HepG2 (cell line): Measurements from ENCODE around the gene CARHSP1. TPM values are rescaled to one million over a fixed set of nuclear protein-coding genes. Genes with fewer than 3 reads are reported as not detected.
A peak's percentile ranks its signal among the peaks of the same experiment; 100 is the strongest.

Experiments used
- ARNT2 ChIP-seq: sonication (generic); formaldehyde crosslinking; IDR thresholded peaks from 2 replicates; pipeline ENCODE4 v1.8.0; 2022; ENCODE audit warnings: mild to moderate bottlenecking, low read depth, missing genetic modification reagents, moderate library complexity
- CERS6 ChIP-seq: sonication (generic); formaldehyde crosslinking; IDR thresholded peaks from 2 replicates; pipeline ENCODE4 v1.5.0; 2020; ENCODE audit warnings: missing genetic modification reagents
- EED ChIP-seq: sonication (generic); formaldehyde crosslinking; IDR thresholded peaks from 2 replicates; pipeline ENCODE4 v1.5.0; 2020; ENCODE audit warnings: mild to moderate bottlenecking, missing genetic modification reagents
- GLI4 ChIP-seq: sonication (generic); formaldehyde crosslinking; IDR thresholded peaks from 2 replicates; pipeline ENCODE4 v1.5.1; 2020; ENCODE audit warnings: missing genetic modification reagents, mild to moderate bottlenecking, moderate library complexity, borderline replicate concordance
- MLXIP ChIP-seq: sonication (generic); formaldehyde crosslinking; IDR thresholded peaks from 2 replicates; pipeline ENCODE4 v1.9.0; 2021; ENCODE audit warnings: missing genetic modification reagents, borderline replicate concordance
- RFX3 ChIP-seq: IDR thresholded peaks from 2 replicates; pipeline ENCODE4 v1.6.1; 2016; ENCODE audit warnings: missing biosample characterization, missing genetic modification reagents
- RFXANK ChIP-seq: IDR thresholded peaks from 2 replicates; pipeline ENCODE4 v1.6.1; 2016
- SMYD3 ChIP-seq: sonication (generic); formaldehyde crosslinking; IDR thresholded peaks from 2 replicates; pipeline ENCODE4 v1.8.1; 2023; ENCODE audit warnings: mild to moderate bottlenecking, missing genetic modification reagents
- YEATS2 ChIP-seq: sonication (generic); formaldehyde crosslinking; IDR thresholded peaks from 2 replicates; pipeline ENCODE4 v1.4.0; 2020; ENCODE audit warnings: missing genetic modification reagents, borderline replicate concordance
- ZBTB3 ChIP-seq: sonication (generic); formaldehyde crosslinking; IDR thresholded peaks from 2 replicates; pipeline ENCODE4 v1.4.0; 2020; ENCODE audit warnings: low read depth, mild to moderate bottlenecking, moderate library complexity, missing genetic modification reagents, borderline replicate concordance
- ZBTB38 ChIP-seq: sonication (generic); formaldehyde crosslinking; IDR thresholded peaks from 2 replicates; pipeline ENCODE4 v1.5.1; 2020; ENCODE audit warnings: mild to moderate bottlenecking, missing genetic modification reagents
- ZNF235 ChIP-seq: sonication (generic); formaldehyde crosslinking; IDR thresholded peaks from 2 replicates; pipeline ENCODE4 v1.8.1; 2023; ENCODE audit warnings: mild to moderate bottlenecking, missing genetic modification reagents, borderline replicate concordance
- ZNF317 ChIP-seq: sonication (generic); formaldehyde crosslinking; IDR thresholded peaks from 2 replicates; pipeline ENCODE4 v1.5.0; 2020; ENCODE audit warnings: mild to moderate bottlenecking, missing genetic modification reagents
- ZNF460 ChIP-seq: sonication (generic); formaldehyde crosslinking; IDR thresholded peaks from 2 replicates; pipeline ENCODE4 v1.5.1; 2020; ENCODE audit warnings: missing genetic modification reagents, mild to moderate bottlenecking, borderline replicate concordance
- ZNF672 ChIP-seq: sonication (generic); formaldehyde crosslinking; IDR thresholded peaks from 2 replicates; pipeline ENCODE4 v1.8.1; 2022; ENCODE audit warnings: missing genetic modification reagents
- ZNF691 ChIP-seq: sonication (generic); formaldehyde crosslinking; IDR thresholded peaks from 2 replicates; pipeline ENCODE4 v1.4.0; 2020; ENCODE audit warnings: missing genetic modification reagents, low read depth, mild to moderate bottlenecking, borderline replicate concordance
- ZNF770 ChIP-seq: sonication (generic); formaldehyde crosslinking; IDR thresholded peaks from 2 replicates; pipeline ENCODE4 v1.5.0; 2020; ENCODE audit warnings: mild to moderate bottlenecking, missing genetic modification reagents
- ZNF772 ChIP-seq: sonication (generic); formaldehyde crosslinking; IDR thresholded peaks from 2 replicates; pipeline ENCODE4 v1.5.0; 2020; ENCODE audit warnings: mild to moderate bottlenecking, missing genetic modification reagents
- ZSCAN22 ChIP-seq: sonication (generic); formaldehyde crosslinking; IDR thresholded peaks from 2 replicates; pipeline ENCODE4 v1.4.0; 2020; ENCODE audit warnings: mild to moderate bottlenecking, missing genetic modification reagents
- ZUFSP ChIP-seq: sonication (generic); formaldehyde crosslinking; IDR thresholded peaks from 2 replicates; pipeline ENCODE4 v1.9.0; 2021; ENCODE audit warnings: missing genetic modification reagents, mild to moderate bottlenecking, borderline replicate concordance
- polyA plus RNA-seq, 8 experiments: library from polyadenylated mRNA; depleted of rRNA in 3 of 8; stranded (reverse) in 7 of 8; unstranded in 1 of 8; fragments of >200 nt; fragmentation: Illumina TruSeq in 4 of 8; extraction: Trizol in 4 of 8; gene quantifications; 2 replicates each; pipeline versions ENCODE4 v1.2.1 to v1.2.3, GENCODE V29; 2011 to 2016; ENCODE audit warnings: low read depth in 4 of 8, missing spikeins in 1 of 8, mixed read lengths in 1 of 8; ENCODE audit not compliant: insufficient read depth in 1 of 8
- total RNA-seq, 5 experiments: library from RNA; depleted of rRNA; stranded (reverse); fragments of >200 nt; fragmentation: Illumina TruSeq; extraction: Trizol; gene quantifications; 2 replicates each; pipeline ENCODE4 v1.2.3, GENCODE V29; 2016; ENCODE audit warnings: low read depth in 1 of 5

Gene CARHSP1
- total and polyA plus RNA-seq, 2 of the 13 experiments (the other 11 are each of a cell fraction or from before 2014, with no cell fraction given) = 173 to 345 TPM

GRCh38 chr16:8868416-8869211 is at the start of gene CARHSP1 (continued):
- TF ChIP-seq ZNF770 (CRISPR knock-in tag) (no peak), RFXANK (CRISPR knock-in tag) (no peak), ZSCAN22 (CRISPR knock-in tag) (no peak; the same call in 1 of the 2 replicates), MLXIP (CRISPR knock-in tag) (no peak), ZBTB38 (no peak), ZNF691 (no peak; the same call in 1 of the 2 replicates), ZNF460 (CRISPR knock-in tag) (no peak), ARNT2 (0 out of 2 replicates have a peak, but pooled peaks have one; percentile 42), YEATS2 (CRISPR knock-in tag) (no peak; the same call in 1 of the 2 replicates), EED (peak; percentile 80; the same call in 1 of the 2 replicates), GLI4 (CRISPR knock-in tag) (no peak), ZUFSP (CRISPR knock-in tag) (no peak), ZNF772 (CRISPR knock-in tag) (no peak; the same call in 1 of the 2 replicates), ZBTB3 (CRISPR knock-in tag) (no peak; the same call in 1 of the 2 replicates), ZNF317 (CRISPR knock-in tag) (peak; percentile 27; the same call in 1 of the 2 replicates), CERS6 (CRISPR knock-in tag) (no peak), SMYD3 (no peak), RFX3 (CRISPR knock-in tag) (no peak), ZNF235 (CRISPR knock-in tag) (no peak; the same call in 1 of the 2 replicates), ZNF672 (no peak)
